GM18511 (cell line): Measurements from ENCODE around the gene GTPBP8.
"Not testable (repeated sequence)": the region's sequence is repeated elsewhere in the genome, so short reads cannot be mapped to it uniquely, and the experiment has no call there.

Source experiments
- ATAC-seq: cut with Tn5 transposase; IDR thresholded peaks from one replicate; pipeline ENCODE4 v1.9.1; 2021; ENCODE audit warnings: mild to moderate bottlenecking, moderate library complexity; ENCODE audit not compliant: unreplicated experiment

The GTPBP8 gene

GRCh38 chr3:112995800-112996199 lies 5.0 kb downstream of the GTPBP8 start:
- no peak for ATAC-seq

DNA sequence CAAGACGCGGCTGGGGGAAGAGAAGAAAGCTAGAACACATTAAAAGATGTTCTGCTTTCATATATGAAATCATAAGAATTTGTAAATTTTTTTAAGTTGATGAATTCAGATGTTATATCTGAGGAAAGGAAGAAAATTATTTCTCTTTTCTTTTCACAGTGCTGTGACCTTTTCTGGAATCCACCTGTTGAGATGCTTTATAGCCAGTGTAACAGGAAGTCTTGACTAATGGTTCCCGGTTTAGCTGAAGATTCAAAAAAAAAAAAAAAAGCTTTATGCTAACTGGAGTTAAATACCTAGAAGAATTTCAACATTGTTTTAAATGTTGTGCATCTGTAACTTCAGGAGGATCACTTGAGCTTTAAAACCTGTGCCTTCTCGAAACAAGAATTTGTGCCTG lies 9.9 kb downstream of the GTPBP8 start:
- no peak for ATAC-seq

DNA sequence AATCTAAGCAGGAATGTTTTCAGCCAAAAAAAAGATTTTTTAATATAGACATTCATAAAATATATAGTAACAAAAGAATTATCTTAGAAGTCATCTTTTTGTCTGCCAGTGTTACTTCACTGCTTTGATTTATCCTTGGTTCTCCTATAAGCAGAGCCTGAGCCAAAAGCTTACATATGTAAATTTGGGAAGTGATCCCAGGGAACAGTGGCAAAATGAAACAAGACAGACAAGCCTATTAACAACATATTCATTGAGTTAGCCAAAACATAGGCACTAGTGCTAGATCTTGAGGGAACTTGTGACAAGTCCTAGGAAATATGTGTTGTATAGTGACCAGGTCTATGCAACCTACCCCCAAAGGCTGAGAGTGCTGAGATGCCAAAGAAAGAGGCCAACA lies 11.3 kb downstream of the GTPBP8 start:
- no peak for ATAC-seq

GRCh38 chr3:113002679-113003078 lies 11.9 kb downstream of the GTPBP8 start:
- ATAC-seq: no peak

DNA sequence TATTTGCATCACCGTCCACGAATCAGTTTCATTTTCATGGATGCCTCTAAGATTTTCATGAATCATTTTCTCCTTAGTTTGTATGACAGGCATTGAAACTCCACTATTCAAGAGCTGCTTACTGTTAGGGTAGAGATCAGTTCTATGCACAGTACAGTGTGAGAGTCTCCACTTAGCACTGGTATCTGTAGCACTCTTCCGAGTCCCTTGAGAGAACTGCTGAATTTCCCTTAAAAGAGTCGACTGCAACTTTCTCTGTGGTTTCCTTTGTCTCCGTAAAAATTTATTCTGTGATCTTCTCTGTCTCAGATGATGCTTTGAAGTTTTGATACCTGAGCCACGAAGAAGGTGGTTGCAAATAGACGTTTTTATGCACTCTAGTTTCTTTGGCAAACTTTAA lies 14.8 kb downstream of the GTPBP8 start:
- ATAC-seq: no peak

DNA sequence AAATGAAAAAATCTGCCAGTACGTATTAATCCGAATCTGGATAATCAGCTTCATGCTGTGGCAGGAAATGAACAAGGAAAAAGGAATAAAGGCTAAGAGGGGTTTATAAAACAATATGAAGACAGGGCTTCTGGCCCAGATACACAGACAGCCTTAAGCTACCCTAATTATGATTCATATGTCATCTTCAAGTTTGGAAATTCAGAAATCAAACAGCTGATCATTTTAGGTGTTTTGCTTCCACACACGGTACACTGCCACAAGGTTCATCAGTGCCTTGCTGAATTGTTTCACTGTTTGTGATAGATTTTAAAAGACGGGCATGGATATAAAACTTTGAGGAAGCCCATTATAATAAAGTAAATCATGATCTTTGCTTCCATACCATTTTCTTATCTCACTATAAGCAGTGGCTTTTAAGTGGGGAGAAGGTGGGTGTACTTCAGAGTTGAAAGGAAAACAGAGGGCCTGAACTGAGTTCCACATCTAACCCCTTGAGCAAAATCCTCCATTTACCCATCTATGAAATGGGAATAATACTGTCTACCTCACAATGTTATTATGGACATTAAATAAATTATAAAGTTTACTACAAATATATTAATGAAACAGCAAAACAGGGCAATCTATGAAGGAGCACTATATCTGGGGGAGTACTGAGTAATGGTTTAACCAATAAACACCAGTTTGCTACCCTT lies 15.7 kb downstream of the GTPBP8 start:
- no peak for ATAC-seq

- no peak for ATAC-seq
Measured at GRCh38 chr3:113008117-113008516, 17.3 kb downstream of the GTPBP8 start.

- no peak for ATAC-seq
Measured at GRCh38 chr3:113013593-113013992, 22.8 kb downstream of the GTPBP8 start.

DNA sequence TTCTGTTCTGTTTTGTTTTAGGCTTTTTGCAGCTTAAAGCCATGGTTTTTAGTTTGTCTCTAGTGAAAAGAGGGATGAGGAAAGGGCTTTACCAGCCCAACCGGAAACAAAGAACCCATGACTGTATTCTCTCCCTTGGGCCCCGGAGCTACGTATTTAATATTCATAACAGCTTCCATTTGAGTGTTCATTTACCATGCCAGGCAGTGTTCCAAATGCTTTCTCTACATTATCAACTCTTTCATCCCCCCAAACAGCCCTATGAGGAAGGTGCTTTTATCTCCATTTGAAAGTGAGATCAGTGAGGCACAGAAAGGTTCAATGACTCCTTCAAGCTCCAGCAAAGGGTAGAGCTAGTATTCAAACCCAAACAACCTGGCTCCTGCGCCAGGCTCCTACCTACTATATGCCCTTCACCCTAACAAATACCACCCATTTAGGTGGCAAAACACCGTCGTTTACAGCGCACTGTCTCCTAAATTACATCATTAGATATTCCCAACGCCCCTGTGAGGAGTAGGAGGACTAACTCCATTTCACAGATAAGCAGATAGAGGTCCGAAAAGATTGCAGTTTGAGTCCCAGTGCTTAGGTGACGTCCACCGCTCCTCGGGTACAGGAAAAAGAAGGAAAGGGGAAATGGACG lies 27.9 kb downstream of the GTPBP8 start:
- ATAC-seq: peak; percentile 11

DNA sequence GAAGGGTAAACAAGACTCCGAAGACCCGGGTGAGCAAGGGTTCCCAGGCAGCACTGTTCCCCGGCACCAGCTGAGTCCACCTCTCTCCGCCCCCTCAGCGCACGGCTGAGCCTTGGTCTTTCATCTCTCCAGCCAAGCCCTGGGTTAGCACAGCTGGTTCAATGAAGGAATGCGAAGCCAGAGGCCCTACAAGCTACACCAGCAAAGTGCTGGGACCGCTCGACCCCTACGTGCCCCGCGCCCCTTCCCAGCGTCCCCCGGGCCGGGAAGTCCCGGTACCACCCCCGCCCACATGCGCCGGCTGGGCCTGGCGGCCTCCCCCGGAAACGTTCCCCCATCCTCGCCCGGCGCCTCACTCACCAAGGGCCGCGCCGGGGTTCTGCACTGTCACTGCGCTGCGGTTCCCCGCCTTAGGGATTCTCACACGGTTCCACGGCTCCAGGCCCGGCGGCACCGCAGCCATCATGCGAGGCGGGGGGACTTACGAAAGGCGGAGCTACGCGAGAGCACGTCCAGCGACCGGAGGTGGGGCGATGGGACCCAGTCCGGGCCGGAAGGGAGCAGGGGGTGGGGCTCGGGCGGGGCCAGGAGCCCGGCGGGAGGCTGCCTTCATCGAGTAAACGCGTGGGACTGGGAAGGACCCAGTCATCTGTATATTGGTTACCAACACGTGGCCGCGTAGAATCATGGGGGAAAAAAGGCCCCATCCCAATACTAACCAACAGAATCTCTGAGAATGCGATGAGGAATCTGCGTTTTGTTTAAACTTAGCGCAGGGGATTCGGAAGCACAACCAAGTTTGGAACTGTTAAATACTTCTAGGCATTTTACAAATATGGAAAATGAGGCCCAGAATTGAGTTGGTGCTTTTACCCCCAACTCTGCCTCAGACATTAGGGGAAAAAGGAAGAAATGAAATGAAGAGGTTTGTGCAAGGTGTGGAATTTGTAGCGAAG lies 28.7 kb downstream of the GTPBP8 start:
- ATAC-seq: peak; percentile 96

DNA sequence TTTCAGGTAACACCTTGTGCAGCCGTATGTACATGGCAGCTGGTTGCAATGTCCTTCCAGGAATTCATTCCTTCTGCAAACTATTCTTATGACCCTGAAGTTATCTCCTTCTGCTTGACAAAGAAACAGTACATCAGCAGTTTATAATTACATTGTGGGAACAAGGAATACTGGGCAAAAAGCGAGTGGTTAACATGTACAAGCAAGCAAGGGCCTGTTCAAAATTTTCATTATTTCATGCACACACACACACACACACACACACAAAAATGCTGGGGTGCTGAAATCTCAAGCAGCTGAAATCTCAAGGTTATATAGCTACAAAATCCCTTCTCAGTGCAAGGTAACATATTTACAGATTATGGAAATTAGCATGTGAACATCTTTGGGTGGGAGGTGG lies 30.7 kb downstream of the GTPBP8 start:
- ATAC-seq: no peak

DNA sequence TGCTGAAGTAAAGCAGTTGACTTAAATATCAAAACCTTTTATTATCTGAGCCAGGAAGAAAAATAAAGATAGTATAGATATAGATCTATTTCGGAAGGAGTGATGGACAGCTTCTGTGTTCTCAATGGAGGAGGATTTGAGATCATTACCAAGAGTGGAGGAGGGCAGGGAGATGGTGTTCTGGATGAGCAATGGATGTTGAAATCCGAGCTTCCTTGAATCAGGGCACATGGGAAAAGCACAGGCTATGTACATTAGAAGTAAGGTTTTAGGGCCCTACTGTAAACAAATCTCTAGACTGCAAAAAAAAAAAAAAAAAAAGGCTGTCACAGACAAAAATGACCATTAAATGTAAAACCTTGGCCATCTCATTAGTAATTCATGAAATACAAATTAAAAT lies 43.2 kb downstream of the GTPBP8 start:
- ATAC-seq: no peak

DNA sequence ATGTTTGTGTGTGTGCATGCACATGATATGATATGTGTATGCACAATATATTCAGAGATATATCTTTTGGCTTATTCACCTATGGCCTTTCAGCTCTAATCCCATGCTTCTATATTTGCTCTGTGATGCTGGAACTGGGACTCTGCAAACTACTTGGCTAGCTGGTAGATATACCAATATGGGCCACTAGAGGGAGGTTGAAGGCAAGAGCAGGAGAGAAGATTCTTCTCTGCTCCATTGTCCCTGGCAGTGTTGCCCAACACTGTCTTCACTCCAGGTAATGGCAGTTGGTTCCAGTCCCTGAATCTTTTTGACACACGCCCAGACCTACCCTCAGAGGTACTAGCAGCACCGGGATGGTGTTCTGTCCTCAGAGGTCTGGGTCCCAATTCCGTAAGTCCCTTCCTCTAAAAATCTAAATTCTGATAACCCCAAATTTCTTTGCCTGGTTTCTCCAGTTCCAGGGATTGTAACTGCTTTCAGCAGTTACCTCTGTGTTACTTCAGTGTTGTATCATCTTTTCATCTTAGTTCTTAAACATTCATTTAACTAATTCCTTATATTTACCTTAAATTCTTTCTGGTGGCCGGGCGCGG lies 44.7 kb downstream of the GTPBP8 start:
- ATAC-seq: peak; percentile 86

- no peak for ATAC-seq
Measured at GRCh38 chr3:113038328-113038727, 47.5 kb downstream of the GTPBP8 start.

DNA sequence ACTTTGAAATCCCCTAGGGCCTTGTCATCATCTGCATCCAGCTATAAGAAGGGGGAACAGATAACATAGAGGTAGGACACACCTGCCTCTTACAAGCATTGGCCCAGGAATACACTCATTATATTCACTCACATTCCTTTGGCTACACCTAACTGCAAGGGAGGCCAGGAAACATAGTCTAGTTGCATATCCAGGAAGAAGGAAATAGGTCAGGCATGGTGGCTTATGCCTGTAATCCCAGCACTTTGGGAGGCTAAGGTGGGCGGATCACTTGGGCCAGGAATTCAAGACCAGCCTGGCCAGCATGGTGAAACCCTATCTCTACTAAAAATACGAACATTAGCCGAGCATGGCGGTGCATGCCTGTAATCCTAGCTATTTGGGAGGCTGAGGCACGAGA lies 48.8 kb downstream of the GTPBP8 start:
- no peak for ATAC-seq

DNA sequence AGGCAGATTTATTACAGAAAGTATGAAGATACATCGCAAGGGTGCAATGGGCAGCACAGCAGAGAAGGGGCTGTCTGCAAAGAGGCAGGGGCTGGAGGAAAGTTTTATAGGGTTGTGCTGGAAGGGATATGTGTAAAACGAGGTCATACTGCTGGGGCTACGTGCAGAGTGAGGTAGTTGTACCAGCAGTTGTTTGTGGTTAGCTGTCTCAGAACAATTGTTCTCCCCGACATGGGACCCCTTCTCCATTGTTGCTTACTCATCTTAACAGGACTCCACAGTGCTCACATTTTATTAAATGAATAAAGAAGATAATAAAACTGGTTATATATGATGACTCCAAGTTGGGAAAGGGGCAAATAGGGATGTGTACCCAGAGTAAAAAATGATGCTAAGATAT lies 49.4 kb downstream of the GTPBP8 start:
- no peak for ATAC-seq

- ATAC-seq: no peak
Measured at GRCh38 chr3:113043686-113044085, 52.9 kb downstream of the GTPBP8 start.

DNA sequence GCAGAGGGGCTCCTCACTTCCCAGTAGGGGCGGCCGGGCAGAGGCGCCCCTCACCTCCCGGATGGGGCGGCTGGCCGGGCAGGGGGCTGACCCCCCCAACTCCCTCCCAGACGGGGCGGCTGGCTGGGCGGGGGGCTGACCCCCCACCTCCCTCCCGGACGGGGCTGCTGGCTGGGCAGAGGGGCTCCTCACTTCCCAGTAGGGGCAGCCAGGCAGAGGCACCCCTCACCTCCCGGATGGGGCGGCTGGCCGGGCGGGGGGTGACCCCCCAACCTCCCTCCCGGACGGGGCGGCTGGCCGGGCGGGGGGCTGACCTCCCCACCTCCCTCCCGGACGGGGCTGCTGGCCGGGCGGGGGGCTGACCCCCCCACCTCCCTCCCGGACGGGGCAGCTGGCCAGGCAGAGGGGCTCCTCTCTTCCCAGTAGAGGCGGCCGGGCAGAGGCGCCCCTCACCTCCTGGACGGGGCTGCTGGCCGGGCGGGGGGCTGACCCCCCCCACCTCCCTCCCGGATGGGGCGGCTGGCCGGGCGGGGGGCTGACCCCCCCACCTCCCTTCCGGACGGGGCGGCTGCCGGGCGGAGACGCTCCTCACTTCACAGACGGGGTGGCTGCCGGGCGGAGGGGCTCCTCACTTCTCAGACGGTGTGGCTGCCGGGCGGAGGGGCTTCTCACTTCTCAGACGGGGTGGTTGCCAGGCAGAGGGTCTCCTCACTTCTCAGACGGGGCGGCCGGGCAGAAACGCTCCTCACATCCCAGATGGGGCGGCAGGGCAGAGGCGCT lies 55.6 kb downstream of the GTPBP8 start:
- ATAC-seq: not testable (repeated sequence)

DNA sequence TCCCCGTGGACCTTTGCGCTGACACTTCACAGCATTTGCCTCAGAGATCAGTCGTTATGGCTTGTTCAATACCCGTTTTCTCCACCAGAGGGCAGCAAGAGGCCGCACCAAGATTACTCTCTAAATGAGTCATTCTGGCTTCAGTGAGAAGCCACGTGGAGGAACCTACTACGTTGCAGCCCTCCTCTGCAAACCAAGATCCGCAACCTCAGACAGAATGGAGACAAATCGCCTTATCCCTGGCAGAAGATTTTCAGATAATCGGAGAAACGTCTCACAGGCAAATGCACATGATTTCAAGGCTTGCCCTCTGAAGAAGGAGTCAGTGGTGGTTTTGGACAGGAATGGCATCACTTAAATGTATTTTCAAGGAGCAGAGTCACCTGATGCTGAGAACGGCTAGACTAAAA lies 60.5 kb downstream of the GTPBP8 start:
- ATAC-seq: peak; percentile 99
